ENCODE results near the gene ARHGEF7.

The ARHGEF7 gene

DNA sequence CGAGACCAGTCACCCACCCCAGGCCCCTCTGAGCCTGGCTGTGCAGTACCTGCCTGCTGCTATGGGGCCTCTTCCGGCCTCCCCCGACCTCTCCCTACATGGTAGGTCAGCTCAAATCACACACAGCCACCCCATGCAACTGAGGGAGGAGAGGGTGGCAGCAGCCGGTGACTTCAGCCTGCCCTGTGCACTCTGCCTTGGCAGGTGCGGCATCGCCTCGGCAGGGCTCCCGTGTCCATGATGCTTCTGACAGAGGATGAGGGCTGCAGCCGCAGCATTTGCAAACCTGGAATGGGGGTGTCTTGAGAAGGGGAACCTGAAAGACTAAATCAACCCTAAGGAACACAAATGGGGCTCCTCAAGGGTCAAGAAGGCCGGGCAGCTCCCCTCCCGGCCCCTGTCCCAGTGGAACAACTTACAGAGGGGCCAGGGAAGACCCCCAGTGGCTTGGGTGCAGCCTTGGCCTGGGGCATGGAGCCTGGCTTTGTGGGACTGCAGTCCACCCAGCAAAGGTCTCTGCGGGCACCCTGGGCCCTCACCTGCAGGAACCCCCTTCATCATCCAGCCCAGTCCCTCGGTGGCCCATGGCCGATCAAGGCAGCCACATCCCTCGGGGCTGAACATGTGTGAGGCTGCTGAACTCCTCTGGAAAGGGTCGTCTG, 212.0 kb downstream of the ARHGEF7 start:
- DNase-seq: no peak

GRCh38 chr13:111327730-111328573, 212.8 kb downstream of the ARHGEF7 start:
- DNase-seq: no peak

GRCh38 chr13:111328574-111329410, 213.7 kb downstream of the ARHGEF7 start:
- no peak for DNase-seq

GRCh38 chr13:111329641-111330040, 214.5 kb downstream of the ARHGEF7 start:
- no peak for DNase-seq

GRCh38 chr13:111330066-111330610, 215.0 kb downstream of the ARHGEF7 start:
- DNase-seq: no peak

- no peak for DNase-seq
Observed at GRCh38 chr13:111335298-111335697, 220.2 kb downstream of the ARHGEF7 start.

- no peak for DNase-seq
Observed at GRCh38 chr13:111336666-111337065, 221.6 kb downstream of the ARHGEF7 start.

DNA sequence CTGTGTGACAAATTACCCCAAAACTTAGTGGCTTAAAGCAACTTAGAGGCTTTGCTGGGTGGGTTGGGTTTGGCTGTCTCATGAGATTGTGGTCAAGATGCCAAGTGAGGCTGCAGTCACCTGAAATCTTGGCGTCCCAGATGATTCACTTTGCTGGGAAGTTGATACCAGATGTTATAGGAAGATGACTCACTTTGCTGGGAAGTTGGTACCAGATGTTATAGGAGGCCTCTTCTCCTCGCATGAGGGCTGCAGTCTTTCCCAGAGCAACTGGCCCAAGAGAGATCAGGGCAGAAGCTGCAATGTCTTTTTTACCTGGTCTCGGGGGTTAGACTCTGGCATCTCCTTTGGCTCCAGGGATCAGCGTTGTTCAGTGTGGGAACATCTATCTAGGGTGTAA, 222.1 kb downstream of the ARHGEF7 start:
- no peak for DNase-seq

GRCh38 chr13:111337741-111338140, 222.6 kb downstream of the ARHGEF7 start:
- DNase-seq: no peak

- no peak for DNase-seq
Observed at GRCh38 chr13:111338841-111339240, 223.7 kb downstream of the ARHGEF7 start.

GRCh38 chr13:111339366-111340143, 224.4 kb downstream of the ARHGEF7 start:
- DNase-seq: no peak

DNA sequence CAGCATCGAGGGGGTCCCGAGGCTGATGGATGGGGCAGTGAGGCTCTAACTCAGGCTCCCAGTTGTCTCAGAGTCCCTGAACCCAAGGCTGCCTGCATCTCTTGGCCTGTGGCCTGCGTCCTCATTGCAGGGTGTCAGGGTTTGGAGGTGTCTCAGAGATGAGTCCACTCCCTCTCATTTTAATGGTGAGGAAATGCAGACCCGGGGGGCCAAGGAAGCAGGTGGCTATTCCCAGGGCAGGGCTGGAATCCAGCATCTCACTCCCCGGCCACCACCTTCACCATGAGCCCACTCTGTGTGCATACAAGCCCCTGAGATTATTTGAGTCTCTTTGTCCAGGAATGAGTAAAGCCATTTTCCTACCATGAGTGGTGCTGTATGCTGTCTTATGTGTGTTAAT, 226.8 kb downstream of the ARHGEF7 start:
- no peak for DNase-seq

DNA sequence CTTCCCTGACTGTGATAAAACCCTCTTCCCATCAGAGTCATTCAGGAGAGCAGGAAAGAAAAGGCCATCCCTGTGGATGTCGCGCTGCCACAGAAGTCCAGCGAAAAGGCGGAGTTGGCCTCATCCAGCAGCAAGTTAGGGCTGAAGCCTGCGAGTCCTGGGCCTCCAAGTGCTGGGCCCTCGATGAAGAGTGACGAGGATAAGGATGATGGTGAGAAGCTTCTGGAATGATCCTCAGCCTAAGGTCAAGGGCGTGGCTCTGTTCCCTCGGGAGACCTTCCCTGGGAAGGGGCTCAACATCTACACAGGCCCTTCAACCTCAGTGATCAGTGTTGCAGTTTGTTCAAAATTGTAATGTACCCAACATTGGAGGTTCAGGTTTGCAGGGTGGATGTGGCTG, 227.6 kb downstream of the ARHGEF7 start:
- no peak for DNase-seq

GRCh38 chr13:111343186-111343805, 228.2 kb downstream of the ARHGEF7 start:
- DNase-seq: no peak

- DNase-seq: no peak
Observed at GRCh38 chr13:111344471-111345191, 229.5 kb downstream of the ARHGEF7 start.

GRCh38 chr13:111345682-111346081, 230.6 kb downstream of the ARHGEF7 start:
- no peak for DNase-seq

DNA sequence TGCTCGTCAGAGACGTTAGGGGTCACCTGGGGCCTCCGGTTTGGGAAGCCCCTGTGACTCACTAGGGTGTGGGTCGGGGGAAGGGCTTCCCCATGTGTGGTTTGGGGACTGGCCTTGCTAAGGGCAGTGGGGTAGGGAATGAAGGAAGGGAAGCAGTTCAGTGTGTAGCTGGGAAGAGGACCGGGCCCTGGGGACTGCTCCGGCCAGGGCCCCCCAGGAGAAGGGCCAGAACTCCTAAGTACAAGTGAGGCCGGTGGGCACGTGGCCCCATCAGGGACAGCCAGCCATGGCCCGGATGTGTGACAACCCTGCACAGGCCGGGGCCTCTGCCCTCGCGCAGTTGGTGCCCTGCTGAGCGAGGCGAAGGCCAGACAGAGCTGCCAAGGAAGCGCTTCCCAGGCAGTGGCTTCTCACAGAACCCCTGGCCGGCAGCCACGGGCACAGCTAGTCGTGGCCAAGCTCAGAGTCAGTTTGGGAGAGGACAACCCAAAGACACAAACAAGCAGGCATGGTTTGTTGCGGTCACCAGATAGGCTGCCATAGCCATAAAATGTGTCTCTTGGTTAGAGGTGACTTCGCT, 231.1 kb downstream of the ARHGEF7 start:
- DNase-seq: no peak

DNA sequence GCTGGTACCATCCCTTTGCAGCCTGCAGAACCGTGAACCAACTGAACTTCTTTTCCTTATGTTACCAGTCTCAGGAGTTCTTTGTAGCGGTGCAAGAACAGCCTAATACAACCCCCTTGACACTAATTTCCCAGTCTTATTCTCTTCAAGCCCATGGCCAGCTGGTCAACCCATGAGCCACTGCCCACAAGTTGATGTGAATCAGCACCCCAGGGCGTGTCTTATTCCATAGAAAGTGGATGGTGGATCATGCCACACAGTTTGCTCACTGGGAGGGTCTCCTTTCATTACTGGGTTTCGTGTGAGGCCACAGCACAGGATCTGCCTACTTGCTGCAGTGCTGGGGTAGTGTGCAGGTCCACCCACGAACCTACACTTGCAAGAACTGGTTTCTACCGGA, 232.3 kb downstream of the ARHGEF7 start:
- no peak for DNase-seq

DNA sequence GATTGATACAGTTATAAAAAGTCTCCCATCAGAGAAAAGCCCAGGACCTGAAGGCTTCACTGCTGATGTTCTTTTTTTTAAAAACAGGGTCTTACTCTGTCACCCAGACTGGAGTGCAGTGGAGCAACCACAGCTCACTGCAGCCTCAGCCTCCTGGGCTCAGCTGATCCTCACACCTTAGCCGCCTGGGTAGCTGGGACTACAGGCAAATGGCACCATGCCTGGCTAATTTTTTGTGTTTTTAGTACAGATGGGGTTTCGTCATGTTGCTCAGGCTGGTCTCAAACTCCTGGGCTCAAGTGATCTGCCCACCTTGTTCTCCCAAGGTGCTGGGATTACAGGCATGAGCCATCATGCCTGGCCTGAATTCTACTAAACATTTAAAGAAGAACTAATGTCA, 238.4 kb downstream of the ARHGEF7 start:
- no peak for DNase-seq

DNA sequence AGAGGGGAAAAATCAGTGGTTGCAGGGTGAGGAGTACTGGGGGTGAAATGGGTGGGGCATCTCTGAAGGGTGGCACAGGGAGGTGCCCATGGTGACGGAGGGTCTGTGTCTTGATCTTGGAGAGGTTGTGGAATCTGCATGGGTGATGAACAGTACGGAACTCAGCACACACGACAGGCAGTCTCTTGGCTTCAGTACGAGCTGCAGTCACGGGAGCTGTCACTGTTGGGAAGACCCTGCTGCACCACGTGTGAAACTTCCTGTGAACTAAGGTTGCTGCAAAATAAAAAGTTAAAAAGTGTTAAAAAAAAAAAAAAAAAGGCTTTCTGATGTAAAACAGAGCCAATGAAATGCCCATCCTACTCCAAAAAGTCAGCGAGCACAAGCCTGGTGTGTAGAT, 239.7 kb downstream of the ARHGEF7 start:
- no peak for DNase-seq

Data from activated CD4-positive, alpha-beta T cell treated with anti-CD3 and anti-CD28 coated beads, Interleukin-2, amount 50 U/mL, for 4 hours (primary cell).